Measurements from ENCODE around the gene UBN1. TPM values are rescaled to one million over a fixed set of nuclear protein-coding genes. Genes with fewer than 3 reads are reported as not detected.

Gene UBN1
- total RNA-seq, 4 donors from 2014 or later, result 22.8 to 46.2 (median 28.0) TPM

DNA sequence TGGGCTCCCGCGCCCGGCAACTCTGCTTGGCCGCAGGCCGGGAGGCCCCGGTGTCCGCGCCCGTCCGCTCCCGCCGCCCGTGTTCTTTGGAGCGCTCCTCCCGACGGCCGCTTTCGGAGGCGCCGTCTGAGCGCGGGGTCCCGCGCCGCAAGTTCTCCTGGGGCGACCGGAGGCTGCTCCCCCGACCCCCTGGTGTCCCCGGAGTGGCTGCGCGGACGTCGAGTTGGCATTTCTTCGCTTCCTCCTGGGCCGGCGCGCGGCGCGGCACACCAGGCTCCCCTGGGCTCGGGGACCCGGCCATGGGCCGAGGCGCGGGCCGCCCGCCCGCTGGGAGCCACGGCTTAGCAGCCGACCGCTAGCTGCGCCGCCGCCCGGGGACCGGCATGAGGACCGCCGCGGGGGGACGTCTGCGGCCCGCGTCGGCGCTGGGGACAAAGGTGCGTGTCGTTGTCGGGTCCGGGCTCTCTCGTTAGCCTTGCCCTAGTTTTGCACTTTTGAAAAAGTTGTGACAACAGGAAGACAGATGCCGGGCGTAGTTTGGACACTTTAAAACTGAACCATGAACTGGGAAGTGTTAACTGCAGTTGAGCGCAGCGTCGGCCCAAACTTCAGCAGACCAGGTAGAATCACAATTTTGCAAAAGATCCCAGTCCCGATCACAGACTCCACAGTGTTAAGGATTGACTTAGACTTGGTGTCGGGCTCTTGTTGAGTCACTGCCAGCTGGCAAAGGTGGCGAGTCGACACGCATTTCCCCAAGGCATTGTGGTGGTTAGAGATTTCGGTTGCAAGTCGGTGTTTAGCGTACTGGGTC lies 700 bp downstream of the UBN1 start:
- Histone ChIP-seq H3K4me1 (peaks cover 5 to 73% (median 32%) of the 10 kb centered on the region in 3 donors), H3K36me3 (peaks cover 0 to 30% of the 10 kb centered on the region in 2 donors), H3K27ac (peak overlapping the region; percentile 90 to 99 (median 98)), H3K27me3 (no peaks in the 10 kb centered on the region), H3K4me3 (peak overlapping the region; percentile 74 to 85), H3K9me3 (no peaks in the 10 kb centered on the region)
- peak; percentile 9 for ATAC-seq
- 0 to 4% methylated on average over 7 to 9 of the region's 83 CpGs for WGBS, 2 donors (ENCODE audit: low coverage in 1 of 2)
- peak; percentile 10 for TF ChIP-seq POLR2AphosphoS5 (IDR thresholded peaks at IDR 0.05)
- no peak for TF ChIP-seq POLR2A (IDR thresholded peaks at IDR 0.05)

DNA sequence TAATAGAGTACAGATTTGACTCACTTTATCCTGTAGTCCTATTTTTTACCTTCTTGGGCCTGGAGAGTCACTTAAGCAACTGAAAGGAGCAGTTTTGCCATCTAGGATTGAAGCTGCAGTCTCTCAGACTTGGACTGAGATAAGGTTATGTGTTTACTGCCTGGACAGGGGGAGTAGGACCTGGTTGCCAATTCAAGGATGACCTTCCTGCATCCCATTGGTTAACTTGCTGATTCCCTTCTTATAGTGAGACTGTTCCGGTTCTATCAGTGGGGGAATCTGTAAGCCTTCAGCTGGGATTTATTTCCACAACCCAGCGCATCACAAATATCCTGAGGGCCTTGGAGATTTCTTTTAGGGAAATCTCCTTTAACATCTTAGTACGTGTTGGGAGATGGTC lies 2.9 kb downstream of the UBN1 start:
- Histone ChIP-seq H3K27me3 (no peaks in the 10 kb centered on the region), H3K36me3 (peaks cover 0 to 30% of the 10 kb centered on the region in 2 donors), H3K4me1 (peaks cover 5 to 64% (median 32%) of the 10 kb centered on the region in 3 donors), H3K27ac (no peak overlapping the region), H3K4me3 (no peak overlapping the region), H3K9me3 (no peaks in the 10 kb centered on the region)
- no peak for TF ChIP-seq EP300 (IDR thresholded peaks at IDR 0.05)
- TF ChIP-seq POLR2AphosphoS5 (IDR thresholded peaks at IDR 0.05), result no peak
- TF ChIP-seq, protein P1, sequence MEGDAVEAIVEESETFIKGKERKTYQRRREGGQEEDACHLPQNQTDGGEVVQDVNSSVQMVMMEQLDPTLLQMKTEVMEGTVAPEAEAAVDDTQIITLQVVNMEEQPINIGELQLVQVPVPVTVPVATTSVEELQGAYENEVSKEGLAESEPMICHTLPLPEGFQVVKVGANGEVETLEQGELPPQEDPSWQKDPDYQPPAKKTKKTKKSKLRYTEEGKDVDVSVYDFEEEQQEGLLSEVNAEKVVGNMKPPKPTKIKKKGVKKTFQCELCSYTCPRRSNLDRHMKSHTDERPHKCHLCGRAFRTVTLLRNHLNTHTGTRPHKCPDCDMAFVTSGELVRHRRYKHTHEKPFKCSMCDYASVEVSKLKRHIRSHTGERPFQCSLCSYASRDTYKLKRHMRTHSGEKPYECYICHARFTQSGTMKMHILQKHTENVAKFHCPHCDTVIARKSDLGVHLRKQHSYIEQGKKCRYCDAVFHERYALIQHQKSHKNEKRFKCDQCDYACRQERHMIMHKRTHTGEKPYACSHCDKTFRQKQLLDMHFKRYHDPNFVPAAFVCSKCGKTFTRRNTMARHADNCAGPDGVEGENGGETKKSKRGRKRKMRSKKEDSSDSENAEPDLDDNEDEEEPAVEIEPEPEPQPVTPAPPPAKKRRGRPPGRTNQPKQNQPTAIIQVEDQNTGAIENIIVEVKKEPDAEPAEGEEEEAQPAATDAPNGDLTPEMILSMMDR (IDR thresholded peaks at IDR 0.05), result no peak
- no peak for TF ChIP-seq POLR2A (IDR thresholded peaks at IDR 0.05)
- 81 to 89% methylated on average over 2 of the region's 3 CpGs for WGBS, 2 donors (ENCODE audit: low coverage in 1 of 2)
- ATAC-seq, result no peak

DNA sequence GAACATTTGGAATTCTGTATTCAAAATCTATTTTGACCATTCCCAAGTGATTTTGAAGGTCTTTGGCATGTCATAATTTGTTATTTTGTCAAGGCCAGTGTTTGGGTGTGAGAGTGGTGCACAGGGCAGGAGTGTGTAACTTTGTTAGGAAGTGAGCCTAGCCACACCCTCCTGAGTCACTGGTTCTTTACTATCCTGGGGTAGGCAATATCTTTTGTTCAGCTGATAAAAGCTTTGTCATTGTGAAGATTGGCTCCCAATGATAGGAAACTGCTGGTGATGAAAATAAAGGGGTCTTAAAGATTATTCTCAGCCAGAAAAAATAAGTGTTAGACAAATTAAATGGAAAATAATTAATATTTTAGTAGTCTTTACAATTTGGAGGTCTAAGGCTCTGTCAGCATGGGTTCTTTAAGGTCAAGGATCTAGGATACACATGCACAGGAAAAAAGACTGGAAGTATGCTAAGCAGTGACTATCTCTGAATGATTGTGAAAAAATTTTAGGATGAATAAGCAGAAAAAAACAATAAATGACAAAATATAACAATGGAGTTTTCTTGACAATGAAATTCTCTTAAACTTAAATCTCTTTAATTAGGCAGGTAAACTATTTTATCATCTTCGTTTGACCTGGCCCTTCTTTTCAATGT lies 5.1 kb downstream of the UBN1 start:
- Histone ChIP-seq H3K27ac (peak overlapping the region in 2 of 4 donors; percentile 25 to 33), H3K4me1 (peaks cover 0 to 50% (median 20%) of the 10 kb centered on the region in 3 donors), H3K27me3 (no peaks in the 10 kb centered on the region), H3K4me3 (no peak overlapping the region), H3K36me3 (peaks cover 0 to 47% of the 10 kb centered on the region in 2 donors), H3K9me3 (no peaks in the 10 kb centered on the region)
- WGBS, 2 donors (ENCODE audit: low coverage in 1 of 2), result 50 to 75% methylated on average over 1 of the region's 1 CpG
- no peak for ATAC-seq
- TF ChIP-seq POLR2AphosphoS5 (IDR thresholded peaks at IDR 0.05) (no peak), EP300 (IDR thresholded peaks at IDR 0.05) (no peak), POLR2A (IDR thresholded peaks at IDR 0.05) (no peak)
- TF ChIP-seq, protein P1 (IDR thresholded peaks at IDR 0.05), result no peak

DNA sequence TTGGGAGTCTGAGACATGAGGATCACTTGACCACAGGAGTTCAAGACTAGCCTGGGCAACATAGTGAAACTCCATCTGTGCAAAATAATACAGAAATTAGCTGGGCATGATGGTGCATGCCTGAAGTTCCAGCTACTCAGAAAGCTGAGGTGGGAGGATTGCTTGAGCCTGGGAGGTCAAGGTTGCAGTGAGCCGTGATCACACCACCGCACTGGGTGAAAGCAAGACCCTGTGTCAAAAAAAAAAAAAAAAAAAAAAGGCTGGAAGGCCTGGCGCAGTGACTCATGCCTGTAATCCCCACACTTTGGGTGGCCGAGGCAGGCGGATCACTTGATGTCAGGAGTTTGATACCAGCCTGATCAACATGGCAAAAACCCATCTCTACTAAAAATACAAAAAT lies 8.1 kb downstream of the UBN1 start:
- no peak for ATAC-seq
- Histone ChIP-seq H3K9me3 (no peaks in the 10 kb centered on the region), H3K27me3 (no peaks in the 10 kb centered on the region), H3K27ac (no peak overlapping the region), H3K36me3 (peaks cover 0 to 77% of the 10 kb centered on the region in 2 donors), H3K4me3 (no peak overlapping the region), H3K4me1 (peaks cover 0 to 33% (median 5%) of the 10 kb centered on the region in 3 donors)
- TF ChIP-seq, protein P1 (IDR thresholded peaks at IDR 0.05), result no peak
- WGBS, 2 donors (ENCODE audit: low coverage in 1 of 2), result 90 to 100% methylated on average over 1 to 4 of the region's 5 CpGs

DNA sequence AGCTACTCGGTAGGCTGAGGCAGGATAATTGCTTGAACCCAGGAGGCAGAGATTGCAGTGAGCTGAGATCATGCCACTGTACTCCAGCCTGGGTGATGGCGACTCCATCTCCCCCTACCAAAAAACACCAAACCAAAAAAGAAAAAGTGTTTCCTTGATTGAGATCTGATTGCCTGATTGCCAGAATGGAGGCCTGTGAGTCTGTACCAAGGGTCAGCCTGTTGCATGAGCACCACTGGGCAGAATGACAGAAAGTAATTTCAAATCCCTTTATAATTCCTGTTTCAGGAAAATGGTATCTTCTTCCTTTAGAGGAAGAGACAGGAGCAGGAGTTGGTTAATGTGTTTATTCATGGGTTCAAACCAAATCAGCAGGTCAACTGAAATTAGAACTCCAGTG lies 8.5 kb downstream of the UBN1 start:
- WGBS, 2 donors (ENCODE audit: low coverage in 1 of 2), result 92 to 100% methylated on average over 2 of the region's 2 CpGs
- Histone ChIP-seq H3K36me3 (peaks cover 0 to 81% of the 10 kb centered on the region in 2 donors), H3K27me3 (no peaks in the 10 kb centered on the region), H3K4me1 (peaks cover 0 to 29% (median 3%) of the 10 kb centered on the region in 3 donors), H3K27ac (no peak overlapping the region), H3K4me3 (no peak overlapping the region), H3K9me3 (no peaks in the 10 kb centered on the region)
- TF ChIP-seq POLR2AphosphoS5 (IDR thresholded peaks at IDR 0.05) (no peak), POLR2A (IDR thresholded peaks at IDR 0.05) (no peak), EP300 (IDR thresholded peaks at IDR 0.05) (no peak)
- TF ChIP-seq, protein P1 (IDR thresholded peaks at IDR 0.05), result no peak
- ATAC-seq, result no peak
